HG02678 (cell line): ENCODE results near the gene DCP2.

Source experiments
- ATAC-seq: cut with Tn5 transposase; IDR thresholded peaks from one replicate; pipeline ENCODE4 v1.9.1; 2021; ENCODE audit warnings: mild to moderate bottlenecking, moderate library complexity; ENCODE audit not compliant: unreplicated experiment

DCP2 gene

DNA sequence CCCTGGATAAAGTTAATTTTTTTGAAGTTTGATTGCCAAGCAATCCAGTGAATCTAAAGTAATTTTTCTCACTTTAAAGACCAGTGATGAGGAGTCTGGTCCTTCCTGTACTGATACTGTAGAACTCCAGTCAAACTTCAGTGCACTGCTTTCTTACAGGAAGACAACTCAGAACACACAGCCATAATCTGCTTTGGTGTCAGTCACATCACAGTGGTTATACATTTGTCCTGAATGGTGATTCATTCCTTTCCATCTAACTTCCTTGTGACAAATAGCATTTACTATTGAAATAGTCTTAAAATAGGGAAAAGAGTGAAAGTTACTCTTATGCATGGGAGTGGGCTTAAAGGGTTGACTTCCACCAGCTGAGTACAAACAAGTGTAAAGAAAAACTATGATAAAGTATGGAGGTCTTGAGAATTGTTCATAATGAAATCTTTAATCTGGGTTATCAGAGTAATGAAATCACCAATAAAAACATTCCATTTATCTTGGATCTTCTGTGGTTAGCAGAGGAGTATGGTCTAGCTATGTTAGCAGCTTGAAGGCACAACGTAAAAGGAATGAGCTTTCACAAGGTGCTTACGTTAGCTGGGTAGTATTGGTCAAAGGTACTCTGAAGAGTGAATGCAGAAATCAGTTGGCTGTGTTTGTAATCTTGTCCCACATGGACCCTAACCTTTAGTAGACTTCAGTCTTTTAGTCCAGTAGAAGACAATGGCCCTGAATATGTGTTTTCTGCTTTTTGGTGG is 41.5 kb downstream of the DCP2 start:
- no peak for ATAC-seq

GRCh38 chr5:113020461-113021273 is 44.1 kb downstream of the DCP2 start:
- no peak for ATAC-seq

- peak; percentile 88 for ATAC-seq
These were observed 46.1 kb downstream of the DCP2 start for GRCh38 chr5:113022661-113023060.

DNA sequence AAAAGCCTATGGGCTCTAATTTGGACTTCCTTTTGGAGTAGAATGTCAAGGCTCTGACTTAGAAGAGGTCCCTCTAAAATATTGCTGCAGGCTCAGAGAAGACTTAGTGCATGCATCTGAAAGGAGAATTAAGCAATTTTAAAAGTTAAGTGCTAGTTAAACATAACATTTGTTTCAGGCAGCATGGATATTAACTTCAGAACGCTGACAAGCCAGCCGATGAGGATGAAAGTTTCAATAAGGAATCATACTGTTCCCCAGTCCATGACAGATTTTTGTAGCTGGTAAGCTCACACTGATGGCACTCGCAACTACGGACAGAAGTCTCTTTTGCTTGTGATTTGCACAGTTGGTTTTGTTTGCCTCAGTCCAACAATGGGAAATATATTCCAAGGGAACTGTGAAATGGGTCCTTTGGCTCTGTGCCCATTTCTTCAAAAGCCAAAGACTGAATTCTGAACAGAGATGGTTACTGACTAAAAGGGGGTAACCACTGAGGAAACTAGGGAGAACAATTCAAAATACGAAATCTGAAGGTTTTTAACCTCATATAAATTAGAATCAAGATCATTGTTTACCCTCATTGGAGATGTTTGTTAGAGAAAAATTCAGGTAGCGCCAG is 47.6 kb downstream of the DCP2 start:
- ATAC-seq, result no peak

DNA sequence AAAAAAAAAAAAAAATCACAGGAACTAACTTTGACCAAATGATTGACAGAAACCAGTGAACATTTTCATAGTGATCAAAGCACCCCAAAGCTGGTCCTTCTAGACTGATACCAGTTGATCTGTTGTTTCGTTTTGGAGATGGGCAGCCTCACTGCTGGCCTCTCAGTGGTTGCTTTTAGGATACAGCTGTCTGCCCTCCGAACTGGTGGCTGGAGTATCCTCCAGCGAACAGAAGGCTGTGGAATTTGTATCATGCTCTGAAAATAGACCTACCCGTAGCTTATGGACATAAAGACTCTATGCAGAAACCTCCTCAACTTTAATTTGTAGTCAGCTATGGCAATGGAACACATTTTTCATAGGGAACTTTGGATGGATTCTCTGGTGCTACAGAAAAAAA is 49.0 kb downstream of the DCP2 start:
- ATAC-seq, result no peak

- no peak for ATAC-seq
These were observed 49.6 kb downstream of the DCP2 start for GRCh38 chr5:113026211-113026610.

DNA sequence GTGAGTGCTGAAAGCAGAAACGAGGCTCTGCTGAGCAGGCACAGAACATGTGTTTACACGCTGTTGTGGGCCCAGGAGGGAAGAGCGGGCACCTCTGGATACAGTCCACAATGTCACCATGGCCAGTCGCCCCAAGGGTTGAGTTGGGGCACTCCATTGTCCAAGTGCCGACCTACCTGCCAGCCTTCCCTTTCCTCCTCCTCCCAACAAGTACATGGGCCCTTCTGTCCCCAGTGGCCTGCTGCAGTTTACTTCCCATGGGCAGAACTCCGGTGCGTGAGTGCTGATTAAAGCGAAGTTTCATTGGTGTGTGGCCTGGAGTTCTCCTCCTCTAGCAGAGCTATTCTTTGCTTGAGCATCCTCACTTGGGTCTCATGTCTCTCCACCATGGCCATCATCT is 50.4 kb downstream of the DCP2 start:
- no peak for ATAC-seq

- ATAC-seq, result no peak
These were observed 50.8 kb downstream of the DCP2 start for GRCh38 chr5:113027431-113027830.

DNA sequence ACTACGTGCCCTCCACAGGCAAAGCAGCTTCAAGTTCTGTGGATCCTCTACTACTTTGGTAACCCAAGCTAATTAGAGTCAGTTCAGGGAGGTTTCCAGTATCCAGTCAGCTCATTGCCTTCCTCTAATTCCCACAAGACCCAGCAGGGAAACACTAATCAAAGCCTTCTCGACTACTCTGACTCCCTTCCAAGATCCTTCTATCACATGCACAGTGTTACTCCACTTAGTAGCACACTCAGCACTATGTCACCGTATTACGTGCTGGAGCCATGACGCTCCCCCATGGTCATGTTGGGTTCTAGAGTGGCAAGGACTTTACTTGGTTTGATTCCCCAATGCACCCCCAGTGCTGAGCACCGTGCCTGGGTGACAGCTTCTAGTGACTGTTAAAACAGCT is 53.0 kb downstream of the DCP2 start:
- no peak for ATAC-seq

DNA sequence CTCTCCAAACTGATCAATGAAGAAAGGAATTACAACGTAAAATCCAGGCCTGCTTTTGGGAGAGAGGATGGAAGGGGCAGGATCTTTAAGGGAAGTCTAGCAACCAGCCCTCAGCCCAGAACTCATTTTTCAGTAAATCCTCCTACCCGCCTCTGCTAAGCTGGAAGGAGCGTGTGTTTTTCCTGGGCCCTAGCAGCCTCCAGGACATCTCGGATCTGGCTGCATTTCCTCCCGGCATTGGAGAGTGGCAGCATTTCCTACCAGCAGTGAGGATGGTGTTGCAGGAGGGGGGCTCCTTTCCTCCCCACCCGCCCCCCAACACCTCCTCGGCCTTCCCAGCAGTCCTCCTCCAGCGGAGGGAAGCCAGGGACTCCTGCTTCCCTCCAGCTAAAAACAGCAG is 54.5 kb downstream of the DCP2 start:
- no peak for ATAC-seq

GRCh38 chr5:113031557-113031956 is 55.0 kb downstream of the DCP2 start:
- ATAC-seq, result no peak

DNA sequence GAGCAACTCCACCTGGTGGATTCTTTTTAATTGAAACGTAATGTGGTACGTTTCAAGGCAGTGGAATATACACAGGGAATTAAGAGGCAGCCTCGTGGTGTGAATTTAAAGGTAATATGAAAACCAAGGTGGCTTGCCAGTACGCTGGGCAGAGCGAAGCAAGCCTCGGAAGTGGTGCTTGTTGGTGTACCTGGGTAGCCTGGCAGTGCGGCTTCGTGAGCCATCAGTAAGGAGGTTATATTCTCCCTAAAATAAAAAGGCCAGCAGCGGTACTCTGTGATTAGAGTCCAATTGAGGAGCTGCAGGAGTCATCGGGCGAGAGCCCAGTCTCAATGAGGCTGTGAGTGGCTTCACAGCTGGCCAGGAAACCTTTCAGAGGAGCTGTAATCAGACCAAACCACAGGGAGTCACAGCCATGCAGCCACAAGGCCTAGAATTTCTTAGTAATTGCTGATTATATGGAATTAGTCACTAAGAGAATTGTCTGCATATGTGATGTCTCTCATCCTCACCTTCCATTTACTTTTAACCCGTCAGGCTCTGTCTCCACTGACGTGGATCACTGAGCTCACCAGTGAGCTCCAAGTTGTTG is 57.7 kb downstream of the DCP2 start:
- no peak for ATAC-seq

GRCh38 chr5:113035096-113035495 is 58.5 kb downstream of the DCP2 start:
- no peak for ATAC-seq

DNA sequence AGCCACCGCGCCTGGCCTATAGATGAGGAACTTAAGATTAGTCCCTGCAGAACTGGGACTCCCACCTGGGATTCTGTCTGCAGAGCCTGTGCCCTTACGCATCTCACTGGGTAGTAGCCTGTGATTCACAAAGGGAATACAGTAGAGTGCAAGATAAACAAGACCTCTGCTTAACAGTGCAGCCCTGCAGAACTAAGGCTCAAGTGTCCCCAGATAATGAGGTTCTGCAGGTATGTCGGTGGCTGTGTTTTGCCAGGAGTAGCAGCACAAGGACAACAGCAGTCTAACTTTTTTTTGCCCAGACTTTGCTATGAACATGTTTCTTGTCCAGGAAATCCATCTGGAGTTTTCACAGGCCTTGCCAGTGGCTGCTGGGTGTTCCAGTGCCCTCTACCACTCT is 59.7 kb downstream of the DCP2 start:
- ATAC-seq, result no peak

DNA sequence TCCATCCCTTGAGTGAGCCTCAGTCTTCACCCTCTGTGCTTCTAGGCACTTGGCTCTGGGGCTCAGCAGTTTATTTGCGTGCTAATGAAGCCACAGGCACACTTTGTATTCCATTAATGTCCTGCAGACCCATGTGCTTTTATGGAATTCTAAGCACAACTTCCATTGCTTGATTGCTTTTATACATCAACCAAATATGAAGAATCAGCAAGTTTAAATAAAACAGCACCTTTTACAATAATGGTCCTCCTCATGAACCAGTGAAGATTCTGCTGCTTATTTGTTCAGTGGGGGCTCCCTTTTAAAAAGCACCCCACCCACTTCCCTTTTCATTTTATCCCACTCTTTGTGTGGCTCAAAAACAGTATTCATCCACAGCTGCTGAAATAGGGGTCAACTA is 60.2 kb downstream of the DCP2 start:
- no peak for ATAC-seq

GRCh38 chr5:113038136-113038535 is 61.5 kb downstream of the DCP2 start:
- ATAC-seq, result no peak

DNA sequence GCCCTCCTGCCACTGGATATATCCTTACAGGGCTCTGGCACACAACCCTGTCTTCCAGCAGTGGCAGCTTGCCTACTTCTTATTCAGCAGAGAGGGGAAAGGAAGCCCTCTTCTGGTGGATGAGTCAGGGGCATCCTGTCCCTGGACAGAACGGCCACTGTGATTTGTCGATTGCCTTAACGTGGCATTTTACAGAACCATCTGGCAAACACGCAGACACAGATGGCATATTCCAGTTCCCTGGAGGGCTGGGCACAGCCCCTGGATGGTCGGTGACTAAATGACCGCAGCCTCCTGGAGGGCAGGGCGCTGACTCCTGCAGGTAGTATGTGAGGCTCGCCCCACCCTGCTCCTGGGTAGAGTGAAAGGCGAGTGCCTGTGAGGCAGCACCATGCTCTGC is 62.1 kb downstream of the DCP2 start:
- ATAC-seq, result no peak

DNA sequence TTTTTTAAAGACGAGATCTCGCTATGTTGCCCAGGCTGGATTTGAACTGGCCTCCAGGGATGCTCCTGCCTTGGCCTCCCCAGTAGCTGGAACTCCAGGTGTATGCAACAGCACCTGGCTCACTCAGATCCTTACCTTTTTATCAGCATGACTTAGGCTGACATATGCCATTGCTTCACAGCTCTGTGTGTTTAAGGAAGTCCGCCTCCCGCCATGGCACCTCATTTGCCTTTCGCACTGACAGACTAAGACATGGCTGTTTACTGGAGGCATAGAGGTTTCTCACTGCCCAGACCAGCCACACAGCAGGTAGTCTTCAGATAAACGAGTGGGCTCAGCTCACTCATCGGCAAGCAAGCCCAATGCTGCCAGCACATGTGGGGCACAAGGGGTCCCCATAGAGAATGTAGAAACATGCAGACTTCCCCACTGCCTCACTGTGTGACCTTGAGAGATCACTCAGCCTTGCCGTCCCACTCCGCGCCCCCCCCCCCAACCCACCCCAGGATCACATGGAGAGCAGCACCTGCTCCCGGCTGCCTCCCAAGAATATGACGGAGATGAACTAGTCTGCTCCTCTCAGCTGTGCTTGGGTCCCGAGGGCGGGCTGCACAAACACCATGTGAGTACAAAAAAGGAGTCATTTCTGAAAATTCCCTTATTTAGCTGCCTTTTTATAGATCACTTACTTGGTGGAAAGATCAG is 62.8 kb downstream of the DCP2 start:
- no peak for ATAC-seq

- no peak for ATAC-seq
These were observed 63.3 kb downstream of the DCP2 start for GRCh38 chr5:113039934-113040285.

GRCh38 chr5:113040672-113041260 is 64.2 kb downstream of the DCP2 start:
- no peak for ATAC-seq
